HG03045 (cell line): ENCODE data around the gene MAPK10.
"Not testable (repeated sequence)": the region's sequence is repeated elsewhere in the genome, so short reads cannot be mapped to it uniquely, and the experiment has no call there.

Experiments
- ATAC-seq: cut with Tn5 transposase; IDR thresholded peaks from one replicate; pipeline ENCODE4 v1.9.1; 2021; ENCODE audit warnings: mild to moderate bottlenecking, moderate library complexity; ENCODE audit not compliant: unreplicated experiment

Gene MAPK10

DNA sequence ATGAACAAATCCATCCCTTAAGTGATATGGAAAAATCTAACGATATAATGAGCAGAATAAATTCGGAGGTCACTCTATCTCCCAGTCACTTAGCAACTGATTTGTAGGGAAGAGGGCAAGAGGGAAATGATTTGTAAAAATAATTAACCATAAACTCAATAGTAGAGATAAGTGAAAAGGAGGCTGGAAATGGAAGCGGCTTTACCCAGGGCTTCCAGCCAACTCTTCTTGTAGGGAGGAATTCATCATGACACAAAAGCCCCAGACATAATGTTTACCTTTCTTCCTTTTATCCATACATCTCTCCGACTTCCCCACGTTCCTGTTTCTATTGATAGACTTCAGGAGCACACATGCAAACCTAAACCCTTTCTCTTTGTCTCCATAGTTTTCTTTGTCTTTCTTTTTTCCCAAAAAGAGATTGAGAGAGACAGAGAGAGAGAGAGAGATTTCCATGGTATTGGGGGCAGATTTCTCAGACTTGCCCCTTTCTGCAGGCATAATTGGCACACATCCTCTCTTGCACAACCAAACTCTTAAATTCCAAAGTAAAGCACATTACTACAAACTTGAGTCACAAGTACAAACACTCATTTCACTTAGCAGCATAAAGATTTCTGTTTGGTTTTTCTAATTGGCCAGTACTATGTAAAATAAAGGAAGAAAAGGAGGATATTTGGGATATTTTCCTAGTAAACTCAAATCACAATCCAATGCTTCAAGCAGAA, 140.9 kb downstream of the MAPK10 start:
- no peak for ATAC-seq

DNA sequence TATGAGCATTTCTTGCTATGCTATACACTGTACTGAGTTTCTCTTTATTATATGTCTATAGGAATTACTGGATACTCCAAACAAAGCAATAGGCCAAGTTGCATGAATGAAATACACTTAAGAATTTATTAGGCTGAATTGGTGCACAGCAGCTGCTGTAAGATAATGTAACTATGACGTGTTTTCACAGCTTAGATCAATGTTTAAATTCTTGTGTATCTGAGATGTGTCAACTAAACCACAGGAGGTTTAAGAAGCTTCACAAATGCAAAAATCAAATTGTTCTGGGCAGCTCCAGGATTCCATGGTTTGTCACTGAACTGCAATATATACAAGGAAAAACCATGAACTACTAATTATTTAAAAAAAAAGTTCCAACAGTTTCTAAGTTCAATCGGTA, 156.7 kb downstream of the MAPK10 start:
- no peak for ATAC-seq

DNA sequence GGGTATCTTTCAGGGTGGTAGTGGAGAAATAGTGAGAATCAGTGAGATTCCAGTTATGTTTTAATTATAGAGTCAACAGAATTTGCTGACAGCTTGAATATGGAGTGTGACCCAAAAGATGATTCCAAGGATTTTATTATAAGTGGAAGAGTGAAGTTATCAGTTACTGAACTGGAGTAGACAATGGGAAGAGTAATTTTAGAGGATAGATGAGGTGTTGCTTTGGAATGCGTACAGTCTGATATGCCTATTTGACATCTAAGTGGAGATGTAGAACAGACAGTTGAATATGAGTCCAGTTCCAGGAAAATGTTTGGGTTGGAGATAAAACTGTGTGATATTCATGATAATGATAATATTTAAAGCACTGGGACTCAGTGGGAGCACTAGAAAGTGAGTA, 174.2 kb downstream of the MAPK10 start:
- no peak for ATAC-seq

DNA sequence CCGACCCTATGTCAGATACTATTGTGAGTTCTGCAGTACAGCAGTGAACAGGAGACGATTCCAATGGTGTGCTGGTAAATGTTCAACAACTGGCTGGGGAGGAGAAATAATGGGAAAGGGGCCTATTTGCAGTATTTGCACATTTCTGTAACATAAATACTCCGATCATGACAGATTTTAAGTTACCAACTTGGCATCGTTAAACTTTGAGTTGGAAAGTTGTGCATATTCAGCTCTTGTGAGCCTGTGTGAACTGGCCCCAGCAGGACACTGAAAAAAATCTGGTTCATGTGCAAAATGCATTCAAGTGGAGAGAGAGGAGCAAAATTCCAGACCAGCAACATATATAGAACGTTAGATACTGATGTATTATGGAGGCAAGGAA, 175.0 kb downstream of the MAPK10 start:
- ATAC-seq = no peak

DNA sequence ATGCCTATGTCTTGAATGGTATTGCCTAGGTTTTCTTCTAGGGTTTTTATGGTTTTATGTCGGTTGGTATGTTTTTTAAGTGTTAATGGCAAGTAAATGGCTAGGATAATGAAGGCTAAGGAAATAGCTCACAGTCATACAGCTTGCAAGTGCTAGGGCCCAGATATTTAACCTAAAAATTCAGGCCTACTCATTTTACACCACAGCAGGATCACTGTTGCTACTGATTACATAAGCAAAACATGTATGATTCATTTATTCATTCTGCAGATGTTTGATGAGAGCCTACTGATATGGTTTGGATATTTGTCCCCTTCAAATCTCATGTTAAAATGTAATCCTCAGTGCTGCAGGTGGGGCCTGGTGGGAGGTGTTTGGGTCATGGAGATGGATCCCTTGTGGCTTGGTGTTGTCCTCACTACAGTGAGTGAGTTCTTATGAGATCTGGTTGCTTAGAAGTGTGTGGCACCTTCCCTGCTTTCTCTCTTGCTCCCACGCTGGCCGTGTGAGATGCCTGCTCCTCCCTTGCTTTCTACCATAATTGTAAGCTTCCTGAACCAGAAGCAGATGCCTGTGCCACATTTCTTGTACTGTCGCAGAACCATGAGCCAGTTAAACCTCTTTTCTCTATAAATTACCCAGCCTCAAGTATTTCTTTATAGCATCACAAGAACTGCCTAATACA, 175.5 kb downstream of the MAPK10 start:
- ATAC-seq = no peak

GRCh38 chr4:86181585-86181984, 178.3 kb downstream of the MAPK10 start:
- no peak for ATAC-seq

GRCh38 chr4:86178211-86178610, 181.6 kb downstream of the MAPK10 start:
- ATAC-seq = no peak

- no peak for ATAC-seq
These were observed 185.3 kb downstream of the MAPK10 start for GRCh38 chr4:86174506-86174905.

GRCh38 chr4:86168335-86168734, 191.5 kb downstream of the MAPK10 start:
- not testable (repeated sequence) for ATAC-seq

DNA sequence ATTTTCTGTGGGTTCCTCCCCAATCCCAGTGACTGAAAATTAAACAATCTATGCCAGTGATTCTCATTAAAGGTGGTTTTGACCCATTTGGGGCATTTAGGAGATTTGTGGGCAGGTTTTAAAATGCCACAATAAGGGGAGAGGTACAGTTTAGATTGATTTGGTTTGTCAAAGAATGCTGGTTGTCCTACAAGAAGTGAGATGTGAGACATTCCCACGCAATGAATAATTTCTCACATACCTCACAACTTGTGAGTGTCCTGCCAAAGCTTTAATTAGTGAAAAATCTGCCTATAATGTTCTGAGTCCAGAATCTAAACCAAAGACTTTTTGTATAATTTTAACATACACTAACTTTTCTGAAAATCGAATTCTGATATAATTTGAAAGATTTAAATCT, 199.4 kb downstream of the MAPK10 start:
- no peak for ATAC-seq

GRCh38 chr4:86159216-86159615, 200.6 kb downstream of the MAPK10 start:
- ATAC-seq = no peak

DNA sequence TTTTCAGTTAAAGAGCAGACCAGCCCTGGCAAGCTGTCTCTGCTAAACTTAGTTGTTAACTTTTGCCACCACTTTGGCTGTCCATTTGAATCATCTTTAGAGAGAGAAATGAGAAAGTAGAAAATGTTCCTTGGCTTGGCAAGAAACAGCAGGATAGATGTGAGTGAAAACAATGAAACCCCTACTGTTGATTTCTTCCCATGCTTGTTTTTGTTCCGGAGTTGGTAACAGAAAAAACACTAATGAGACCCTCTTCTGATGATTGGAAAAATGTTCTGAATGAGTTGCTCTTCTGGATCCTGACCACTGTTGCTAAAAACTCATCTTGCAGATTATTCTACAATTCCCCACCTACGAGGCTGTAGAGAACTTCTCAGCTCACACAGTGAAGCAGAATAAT, 203.3 kb downstream of the MAPK10 start:
- ATAC-seq = no peak

GRCh38 chr4:86155766-86156165, 204.1 kb downstream of the MAPK10 start:
- ATAC-seq = no peak

GRCh38 chr4:86152454-86152853, 207.4 kb downstream of the MAPK10 start:
- no peak for ATAC-seq

GRCh38 chr4:86151196-86151595, 208.7 kb downstream of the MAPK10 start:
- no peak for ATAC-seq

- no peak for ATAC-seq
These were observed 218.7 kb downstream of the MAPK10 start for GRCh38 chr4:86141161-86141560.

DNA sequence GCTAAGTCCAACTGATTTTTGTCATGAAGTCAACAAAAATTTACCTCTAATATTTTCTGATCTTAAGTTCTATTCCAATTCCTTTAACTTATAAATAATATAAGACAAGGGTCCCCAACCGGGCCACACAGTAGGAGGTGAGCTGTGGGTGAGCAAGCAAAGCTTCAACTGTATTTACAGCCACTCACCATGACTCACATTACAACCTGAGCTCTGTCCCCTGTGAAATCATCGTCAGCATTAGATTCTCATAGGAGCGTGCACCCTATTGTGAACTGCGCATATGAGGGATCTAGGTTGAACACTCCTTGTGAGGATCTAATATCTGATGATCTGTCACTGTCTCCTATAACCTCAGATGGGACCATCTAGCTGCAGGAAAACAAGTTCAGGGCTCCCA, 227.4 kb downstream of the MAPK10 start:
- no peak for ATAC-seq

GRCh38 chr4:86131456-86131855, 228.4 kb downstream of the MAPK10 start:
- ATAC-seq = no peak

- ATAC-seq = no peak
These were observed 229.5 kb downstream of the MAPK10 start for GRCh38 chr4:86130160-86130933.

DNA sequence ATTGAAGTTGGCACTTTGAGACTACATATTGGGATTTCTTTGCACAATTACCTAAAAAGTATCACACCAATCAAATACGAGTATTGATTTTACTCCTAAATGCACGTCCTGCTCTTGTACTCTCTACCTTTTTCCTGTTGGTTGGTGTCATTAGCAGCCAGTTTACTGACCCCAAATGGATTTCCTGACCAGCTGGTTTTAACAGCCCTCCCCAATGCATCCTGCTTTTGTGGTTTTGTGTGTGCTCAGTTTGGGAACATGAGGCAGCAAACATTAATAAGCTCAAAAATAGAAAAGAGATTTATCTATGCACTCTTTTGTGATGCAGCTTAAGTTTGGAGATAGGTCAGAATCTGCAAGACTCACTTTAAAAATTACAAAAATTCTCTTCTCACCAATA, 230.3 kb downstream of the MAPK10 start:
- no peak for ATAC-seq

DNA sequence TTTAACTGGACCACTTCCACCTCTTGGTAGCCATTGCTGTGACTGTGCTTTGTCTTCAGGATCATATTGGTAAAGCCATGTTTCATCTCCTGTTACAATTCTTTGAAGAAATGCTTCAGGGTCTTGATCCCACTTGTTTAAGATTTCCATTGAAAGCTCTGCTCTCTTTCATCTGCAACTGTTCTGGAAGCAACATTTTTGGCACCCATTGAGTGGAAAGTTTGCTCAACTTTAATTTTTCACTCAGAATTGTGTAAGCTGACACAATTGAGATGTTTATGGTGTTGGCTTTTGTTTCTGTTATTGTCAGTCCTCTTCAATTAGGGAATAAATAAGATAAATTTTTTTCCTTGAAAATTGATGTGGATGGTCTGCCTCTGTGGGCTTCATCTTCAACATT, 237.4 kb downstream of the MAPK10 start:
- ATAC-seq = no peak

GRCh38 chr4:86118711-86119110, 241.1 kb downstream of the MAPK10 start:
- ATAC-seq = no peak
